GM12878 (cell line): ENCODE data around the gene RBBP8NL. TPM values are rescaled to one million over a fixed set of nuclear protein-coding genes. Genes with fewer than 3 reads are reported as not detected.

ENCODE experiments used
- ATAC-seq: fragments of 200-7000 bp; cut with Tn5 transposase; 3 replicates; pipeline ENCODE4 v1.9.1; 2020; ENCODE audit warnings: mild to moderate bottlenecking, moderate library complexity
- BruUV-seq: library from RNA; stranded (reverse); fragments of 400-500 nt; replicated peaks from 2 replicates; lab custom pipeline; 2021; lab: Mats Ljungman, UMichigan
- CTCF ChIA-PET: fragments of 300-600 bp; sonication (Branson Sonifier 250); formaldehyde crosslinking; extraction: SDS; loops from one replicate; lab custom pipeline; 2021; ENCODE audit warnings: inconsistent platforms; lab: Yijun Ruan, JAX
- POLR2A ChIA-PET: fragments of 350-600 bp; formaldehyde crosslinking; extraction: SDS; loops from one replicate; lab custom pipeline; 2021; ENCODE audit warnings: inconsistent platforms; lab: Charles Lee
- RAD21 ChIA-PET: fragments of 300-600 bp; sonication (Branson Sonifier 250); formaldehyde crosslinking; loops from one replicate; lab custom pipeline; 2023; ENCODE audit warnings: antibody characterized with exemption; ENCODE audit not compliant: unreplicated experiment; lab: Charles Lee
- SMC1A ChIA-PET: fragments of 300-600 bp; sonication (Branson Sonifier 250); formaldehyde crosslinking; loops from one replicate; lab custom pipeline; 2023; ENCODE audit not compliant: unreplicated experiment, uncharacterized antibody; lab: Charles Lee
- DNase-seq: peaks from one replicate; pipeline ENCODE4 v3.0.0-alpha.2; 2011; ENCODE audit warnings: low read depth, low spot score
- FAIRE-seq: peaks from 3 replicates; lab custom pipeline; 2011; peaks lifted over from hg19 to GRCh38; lab: Jason Lieb, UNC
- H2AFZ ChIP-seq: 2 replicates; pipeline ENCODE4 v1.6.0; 2011; ENCODE audit warnings: low read depth, low read length, control low read depth; ENCODE audit not compliant: control insufficient read depth
- H3K27ac ChIP-seq: 2 replicates; pipeline ENCODE4 v1.5.1; 2011; ENCODE audit warnings: control low read depth; ENCODE audit not compliant: control insufficient read depth, insufficient read depth
- H3K27me3 ChIP-seq, 2 experiments: replicated peaks in 1 of 2; 2 replicates each; pipeline versions ENCODE4 v1.6.0 to v1.6.1; 2011; ENCODE audit warnings: low read length in 1 of 2; ENCODE audit not compliant: control insufficient read depth in 2 of 2, insufficient read depth in 2 of 2
- H3K36me3 ChIP-seq, 2 experiments: 2 replicates each; pipeline ENCODE4 v1.5.1; 2011; ENCODE audit warnings: low read length in 1 of 2; ENCODE audit not compliant: control insufficient read depth in 2 of 2, insufficient read depth in 2 of 2
- H3K4me1 ChIP-seq: 2 replicates; pipeline ENCODE4 v1.6.1; 2011; ENCODE audit warnings: mild to moderate bottlenecking, low read length, moderate library complexity, mixed read lengths; ENCODE audit not compliant: control insufficient read depth, insufficient read depth
- H3K4me2 ChIP-seq: 2 replicates; pipeline ENCODE4 v1.6.0; 2011; ENCODE audit warnings: control low read depth; ENCODE audit not compliant: control insufficient read depth, insufficient read depth
- H3K4me3 ChIP-seq: fragments of 200-600 bp; sonication (generic); 2 replicates; pipeline ENCODE4 v1.5.1; 2016
- H3K79me2 ChIP-seq: 2 replicates; pipeline ENCODE4 v1.6.0; 2011; ENCODE audit warnings: low read length; ENCODE audit not compliant: control insufficient read depth, insufficient read depth
- H3K9ac ChIP-seq: 2 replicates; pipeline ENCODE4 v1.8.0; 2011; ENCODE audit warnings: low read length, control low read depth, mixed read lengths; ENCODE audit not compliant: control insufficient read depth, insufficient read depth
- H3K9me3 ChIP-seq: replicated peaks from 3 replicates; pipeline ENCODE4 v1.5.1; 2011; ENCODE audit warnings: mild to moderate bottlenecking, low read length; ENCODE audit not compliant: control insufficient read depth, insufficient read depth
- H4K20me1 ChIP-seq: 2 replicates; pipeline ENCODE4 v1.6.0; 2011; ENCODE audit not compliant: control insufficient read depth, insufficient read depth
- ASH2L ChIP-seq: fragments of 300-600, 200-600 bp; sonication (generic); IDR thresholded peaks from 2 replicates; pipeline ENCODE4 v1.6.1; 2017; ENCODE audit warnings: low read depth, mild to moderate bottlenecking, borderline replicate concordance
- IKZF1 ChIP-seq: fragments of 450-650 bp; conservative IDR thresholded peaks from 2 replicates; pipeline ENCODE4 v1.6.1; 2017; ENCODE audit warnings: antibody characterized with exemption, mild to moderate bottlenecking
- JUND ChIP-seq: IDR thresholded peaks from 2 replicates; pipeline ENCODE4 v1.6.1; 2012; ENCODE audit warnings: low read depth, mild to moderate bottlenecking, low read length, improper control_type of control experiment, moderate library complexity
- NBN ChIP-seq: fragments of 450-650 bp; IDR thresholded peaks from 2 replicates; pipeline ENCODE4 v1.6.1; 2016
- NFYB ChIP-seq: IDR thresholded peaks from 2 replicates; pipeline ENCODE4 v1.6.1; 2011; ENCODE audit warnings: low read depth, mild to moderate bottlenecking, low read length, improper control_type of control experiment, moderate library complexity; ENCODE audit not compliant: insufficient read depth
- PAX5 ChIP-seq: IDR thresholded peaks from 2 replicates; pipeline ENCODE4 v1.6.1; 2011; ENCODE audit warnings: low read depth, low read length, borderline replicate concordance
- RBBP5 ChIP-seq: fragments of 200-600 bp; sonication (generic); conservative IDR thresholded peaks from 2 replicates; pipeline ENCODE4 v1.6.1; 2016
- RELA ChIP-seq: fragments of 450-650 bp; IDR thresholded peaks from 2 replicates; pipeline ENCODE4 v1.8.0; 2014; ENCODE audit warnings: borderline replicate concordance; ENCODE audit not compliant: partially characterized antibody
- RFX5 ChIP-seq: IDR thresholded peaks from 2 replicates; pipeline ENCODE4 v1.6.1; 2011; ENCODE audit warnings: low read depth, low read length, improper control_type of control experiment
- RUNX3 ChIP-seq: IDR thresholded peaks from 2 replicates; pipeline ENCODE4 v1.6.1; 2012; ENCODE audit warnings: low read length, inconsistent platforms
- TCF3 ChIP-seq: IDR thresholded peaks from 2 replicates; pipeline ENCODE4 v1.6.1; 2012; ENCODE audit warnings: low read depth, mild to moderate bottlenecking, low read length, borderline replicate concordance; ENCODE audit not compliant: insufficient read depth
- ZBED1 ChIP-seq: IDR thresholded peaks from 2 replicates; pipeline ENCODE4 v1.6.1; 2016; ENCODE audit warnings: borderline replicate concordance
- WGBS: methylation state at CpG from one replicate; pipeline ENCODE4 v1.1.6; 2016; ENCODE audit warnings: low lambda C conversion rate; ENCODE audit not compliant: insufficient replicate concordance, insufficient coverage; ENCODE audit errors: missing lambda C conversion rate; 5-methylcytosine and 5-hydroxymethylcytosine counted together
- in situ Hi-C: fragments of 300-500 bp; cut with MboI; formaldehyde crosslinking; loops from 9 replicates; pipeline ENCODE4 v1.14.3; 2018; ENCODE audit warnings: mixed read lengths
- intact Hi-C: fragments of 100-400 bp; cut with micrococcal nuclease; formaldehyde crosslinking; loops from one replicate; pipeline ENCODE4 v1.14.2; 2022; ENCODE audit not compliant: unreplicated experiment
- polyA plus RNA-seq, 11 experiments: library from polyadenylated mRNA; depleted of rRNA in 4 of 11; unstranded in 6 of 11; stranded (reverse) in 5 of 11; fragments of >200 nt; fragmentation: Nextera tagmentation in 4 of 11; fragmentation: Illumina TruSeq in 1 of 11; extraction: Ambion mirVana in 4 of 11; extraction: Trizol in 1 of 11; gene quantifications; 1 replicate in 1 of 11; 2 replicates in 10 of 11; pipeline versions ENCODE4 v1.2.1 to v1.2.3, GENCODE V29; 2011 to 2016; ENCODE audit warnings: inconsistent platforms in 2 of 11, missing spikeins in 2 of 11, low read depth in 1 of 11
- total RNA-seq, 4 experiments: library from RNA; depleted of rRNA in 3 of 4; stranded (reverse); fragments of >200 nt in 3 of 4; fragmentation: Illumina TruSeq in 1 of 4; extraction: Trizol in 1 of 4; gene quantifications; 2 replicates each; pipeline versions ENCODE4 v1.2.1 to v1.2.3, GENCODE V29; 2013 to 2021
- TF ChIP-seq, protein P1 (sequence below): fragments of 450-650 bp; formaldehyde crosslinking; IDR thresholded peaks from 2 replicates; pipeline ENCODE4 v1.5.0; 2022; ENCODE audit warnings: mild to moderate bottlenecking, missing genetic modification characterization
- TF ChIP-seq, protein P2 (sequence below): IDR thresholded peaks from 2 replicates; pipeline ENCODE4 v1.6.1; 2012; ENCODE audit warnings: mild to moderate bottlenecking, low read depth, low read length
- TF ChIP-seq, protein P3 (sequence below): IDR thresholded peaks from 2 replicates; pipeline ENCODE4 v1.6.1; 2011; ENCODE audit warnings: borderline replicate concordance, low read depth, mild to moderate bottlenecking, moderate library complexity, mixed read lengths, low read length; ENCODE audit not compliant: insufficient read depth; ENCODE audit errors: extremely low read length

RBBP8NL gene
- total and polyA plus RNA-seq, 10 of the 15 experiments (the other 5 are each of a cell fraction or from before 2014, with no cell fraction given): not detected

DNA sequence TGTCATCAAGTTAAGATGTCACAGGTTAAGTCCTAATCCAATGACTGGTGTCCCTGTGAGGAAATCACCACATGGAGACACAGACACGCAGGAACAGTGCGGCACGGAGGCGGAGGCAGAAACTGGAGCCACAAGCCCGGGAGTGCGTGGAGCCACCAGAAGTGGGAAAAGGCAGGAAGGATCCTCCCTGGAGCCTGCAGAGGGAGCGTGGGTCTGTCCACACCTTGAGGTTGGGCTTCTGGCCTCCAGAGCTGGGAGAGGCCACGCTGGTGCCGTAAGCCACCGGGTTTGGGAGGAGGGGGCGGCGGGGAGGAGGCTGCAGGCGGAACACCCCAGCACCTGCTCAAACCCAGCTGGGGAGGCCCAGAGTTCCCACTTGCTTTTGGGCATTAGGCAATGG, 24.0 kb downstream of the RBBP8NL start (continued):
- TF ChIP-seq ASH2L (no peak), NFYB (no peak), JUND (no peak), NBN (no peak), PAX5 (no peak), RBBP5 (no peak), IKZF1 (no peak), ZBED1 (no peak), TCF3 (no peak)

DNA sequence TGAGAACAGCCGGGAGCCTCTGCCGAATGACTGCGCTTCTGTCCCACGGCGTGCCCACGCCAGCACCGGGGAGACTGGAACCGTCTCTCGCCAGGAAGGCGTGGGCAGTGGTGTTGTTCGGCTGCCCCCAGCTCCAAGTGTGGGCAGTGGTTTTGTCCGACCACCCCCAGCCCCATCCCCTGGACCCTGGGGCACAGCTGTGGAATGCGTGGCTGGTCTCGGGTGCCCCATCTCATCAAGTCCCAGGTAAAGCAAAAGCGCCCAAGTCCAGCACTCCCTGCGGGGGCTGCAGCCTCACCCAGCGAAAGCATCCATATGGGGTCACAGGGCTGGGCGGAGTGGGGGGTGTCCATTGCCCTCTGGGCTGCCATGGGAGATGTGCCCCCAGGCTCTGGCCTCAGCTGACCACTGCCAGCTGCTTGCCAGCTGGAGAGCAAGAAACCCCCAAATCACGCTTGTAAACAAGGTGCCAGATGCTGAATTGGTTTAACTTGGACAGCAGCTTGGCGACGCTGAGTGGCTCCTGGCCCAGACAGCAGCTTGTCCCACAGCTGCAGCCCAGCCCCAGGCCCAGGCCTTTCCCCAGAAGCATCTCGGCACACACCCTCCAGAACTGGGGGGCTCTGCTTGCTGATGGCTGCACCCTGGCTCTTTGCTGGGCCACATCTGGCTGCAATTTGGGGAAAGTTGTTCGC, 24.7 kb downstream of the RBBP8NL start:
- no peaks in the 10 kb centered on the region for H3K27me3 ChIP-seq
- ATAC-seq (no peak), DNase-seq (no peak), FAIRE-seq (no peak)
- SMC1A ChIA-PET: no interaction called here
- no peak overlapping the region for H3K9ac ChIP-seq
- 95% methylated on average over 23 of the region's 23 CpGs for WGBS
- CTCF ChIA-PET: no interaction called here
- in situ Hi-C loops: no loop called here
- no peak overlapping the region for H3K4me2 ChIP-seq
- no peak overlapping the region for H3K4me3 ChIP-seq
- H2AFZ ChIP-seq: no peak overlapping the region
- RAD21 ChIA-PET: no interaction called here
- H3K27ac ChIP-seq: no peak overlapping the region
- no peak for TF ChIP-seq RFX5
- TF ChIP-seq, protein P1, sequence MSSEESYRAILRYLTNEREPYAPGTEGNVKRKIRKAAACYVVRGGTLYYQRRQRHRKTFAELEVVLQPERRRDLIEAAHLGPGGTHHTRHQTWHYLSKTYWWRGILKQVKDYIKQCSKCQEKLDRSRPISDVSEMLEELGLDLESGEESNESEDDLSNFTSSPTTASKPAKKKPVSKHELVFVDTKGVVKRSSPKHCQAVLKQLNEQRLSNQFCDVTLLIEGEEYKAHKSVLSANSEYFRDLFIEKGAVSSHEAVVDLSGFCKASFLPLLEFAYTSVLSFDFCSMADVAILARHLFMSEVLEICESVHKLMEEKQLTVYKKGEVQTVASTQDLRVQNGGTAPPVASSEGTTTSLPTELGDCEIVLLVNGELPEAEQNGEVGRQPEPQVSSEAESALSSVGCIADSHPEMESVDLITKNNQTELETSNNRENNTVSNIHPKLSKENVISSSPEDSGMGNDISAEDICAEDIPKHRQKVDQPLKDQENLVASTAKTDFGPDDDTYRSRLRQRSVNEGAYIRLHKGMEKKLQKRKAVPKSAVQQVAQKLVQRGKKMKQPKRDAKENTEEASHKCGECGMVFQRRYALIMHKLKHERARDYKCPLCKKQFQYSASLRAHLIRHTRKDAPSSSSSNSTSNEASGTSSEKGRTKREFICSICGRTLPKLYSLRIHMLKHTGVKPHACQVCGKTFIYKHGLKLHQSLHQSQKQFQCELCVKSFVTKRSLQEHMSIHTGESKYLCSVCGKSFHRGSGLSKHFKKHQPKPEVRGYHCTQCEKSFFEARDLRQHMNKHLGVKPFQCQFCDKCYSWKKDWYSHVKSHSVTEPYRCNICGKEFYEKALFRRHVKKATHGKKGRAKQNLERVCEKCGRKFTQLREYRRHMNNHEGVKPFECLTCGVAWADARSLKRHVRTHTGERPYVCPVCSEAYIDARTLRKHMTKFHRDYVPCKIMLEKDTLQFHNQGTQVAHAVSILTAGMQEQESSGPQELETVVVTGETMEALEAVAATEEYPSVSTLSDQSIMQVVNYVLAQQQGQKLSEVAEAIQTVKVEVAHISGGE (CRISPR knock-in tag): no peak
- TF ChIP-seq, protein P2, sequence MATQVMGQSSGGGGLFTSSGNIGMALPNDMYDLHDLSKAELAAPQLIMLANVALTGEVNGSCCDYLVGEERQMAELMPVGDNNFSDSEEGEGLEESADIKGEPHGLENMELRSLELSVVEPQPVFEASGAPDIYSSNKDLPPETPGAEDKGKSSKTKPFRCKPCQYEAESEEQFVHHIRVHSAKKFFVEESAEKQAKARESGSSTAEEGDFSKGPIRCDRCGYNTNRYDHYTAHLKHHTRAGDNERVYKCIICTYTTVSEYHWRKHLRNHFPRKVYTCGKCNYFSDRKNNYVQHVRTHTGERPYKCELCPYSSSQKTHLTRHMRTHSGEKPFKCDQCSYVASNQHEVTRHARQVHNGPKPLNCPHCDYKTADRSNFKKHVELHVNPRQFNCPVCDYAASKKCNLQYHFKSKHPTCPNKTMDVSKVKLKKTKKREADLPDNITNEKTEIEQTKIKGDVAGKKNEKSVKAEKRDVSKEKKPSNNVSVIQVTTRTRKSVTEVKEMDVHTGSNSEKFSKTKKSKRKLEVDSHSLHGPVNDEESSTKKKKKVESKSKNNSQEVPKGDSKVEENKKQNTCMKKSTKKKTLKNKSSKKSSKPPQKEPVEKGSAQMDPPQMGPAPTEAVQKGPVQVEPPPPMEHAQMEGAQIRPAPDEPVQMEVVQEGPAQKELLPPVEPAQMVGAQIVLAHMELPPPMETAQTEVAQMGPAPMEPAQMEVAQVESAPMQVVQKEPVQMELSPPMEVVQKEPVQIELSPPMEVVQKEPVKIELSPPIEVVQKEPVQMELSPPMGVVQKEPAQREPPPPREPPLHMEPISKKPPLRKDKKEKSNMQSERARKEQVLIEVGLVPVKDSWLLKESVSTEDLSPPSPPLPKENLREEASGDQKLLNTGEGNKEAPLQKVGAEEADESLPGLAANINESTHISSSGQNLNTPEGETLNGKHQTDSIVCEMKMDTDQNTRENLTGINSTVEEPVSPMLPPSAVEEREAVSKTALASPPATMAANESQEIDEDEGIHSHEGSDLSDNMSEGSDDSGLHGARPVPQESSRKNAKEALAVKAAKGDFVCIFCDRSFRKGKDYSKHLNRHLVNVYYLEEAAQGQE: no peak
- TF ChIP-seq, protein P3, sequence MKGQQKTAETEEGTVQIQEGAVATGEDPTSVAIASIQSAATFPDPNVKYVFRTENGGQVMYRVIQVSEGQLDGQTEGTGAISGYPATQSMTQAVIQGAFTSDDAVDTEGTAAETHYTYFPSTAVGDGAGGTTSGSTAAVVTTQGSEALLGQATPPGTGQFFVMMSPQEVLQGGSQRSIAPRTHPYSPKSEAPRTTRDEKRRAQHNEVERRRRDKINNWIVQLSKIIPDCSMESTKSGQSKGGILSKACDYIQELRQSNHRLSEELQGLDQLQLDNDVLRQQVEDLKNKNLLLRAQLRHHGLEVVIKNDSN: no peak
- TF ChIP-seq RELA: no peak
- no peak for TF ChIP-seq RUNX3
- TF ChIP-seq TCF3: no peak
- no peaks in the 10 kb centered on the region; the same call in 2 of the 3 replicates for H3K9me3 ChIP-seq
- intact Hi-C loops: no loop called here
- POLR2A ChIA-PET: no interaction called here
- peaks cover 0 to 5% of the 10 kb centered on the region in 2 experiments; a peak in 2 of 4 replicates for H3K36me3 ChIP-seq
- H3K4me1 ChIP-seq: peaks cover 4% of the 10 kb centered on the region
- BruUV-seq: no TSS peak
- H4K20me1 ChIP-seq: no peaks in the 10 kb centered on the region; the same call in 1 of the 2 replicates
- peaks cover 14% of the 10 kb centered on the region for H3K79me2 ChIP-seq
